GM12872 (cell line): ENCODE measurements around the gene ACTA1.

ENCODE experiments used
- TF ChIP-seq, protein P1 (sequence below): IDR thresholded peaks from 3 replicates; pipeline ENCODE4 v1.5.1; 2011; ENCODE audit warnings: low read depth, mild to moderate bottlenecking, low read length, moderate library complexity; ENCODE audit not compliant: insufficient read depth

Gene ACTA1

DNA sequence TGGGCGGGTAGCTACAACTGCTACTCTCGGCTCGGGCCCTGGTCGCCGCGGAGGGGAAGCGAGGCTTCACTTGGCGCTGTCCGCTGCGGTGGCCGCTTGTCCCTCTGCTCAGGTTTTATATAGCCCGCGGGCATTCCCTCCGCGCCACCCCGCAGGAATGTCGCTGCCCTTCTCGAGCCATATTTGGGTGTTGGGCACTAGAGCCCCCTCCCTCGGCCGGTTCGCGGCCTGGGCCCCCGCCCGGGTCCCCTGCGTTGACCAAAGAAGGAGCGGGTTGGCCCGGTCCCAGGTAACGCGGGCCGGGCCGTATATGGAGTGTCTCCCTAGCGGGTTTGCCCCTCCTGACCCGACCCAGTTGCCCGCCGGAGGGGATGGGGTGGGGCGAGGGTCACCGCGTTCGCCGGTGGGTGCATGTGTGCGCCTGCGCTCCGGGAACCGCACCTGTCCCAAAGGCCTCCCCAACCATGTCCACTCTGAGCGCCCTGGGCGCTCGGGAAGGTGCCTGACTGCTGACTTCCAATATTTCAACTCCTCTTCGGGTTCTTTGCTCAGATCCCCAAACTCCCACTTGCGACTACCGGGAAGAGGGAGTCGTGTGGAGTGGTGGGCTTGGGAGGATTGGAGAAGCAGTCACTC lies at the start of gene ACTA1:
ACTA1 (minus strand) TSS at position 90 of the 636 bp plus-strand sequence. CDS start 979 bp downstream, outside the sequence.
- TF ChIP-seq, protein P1, sequence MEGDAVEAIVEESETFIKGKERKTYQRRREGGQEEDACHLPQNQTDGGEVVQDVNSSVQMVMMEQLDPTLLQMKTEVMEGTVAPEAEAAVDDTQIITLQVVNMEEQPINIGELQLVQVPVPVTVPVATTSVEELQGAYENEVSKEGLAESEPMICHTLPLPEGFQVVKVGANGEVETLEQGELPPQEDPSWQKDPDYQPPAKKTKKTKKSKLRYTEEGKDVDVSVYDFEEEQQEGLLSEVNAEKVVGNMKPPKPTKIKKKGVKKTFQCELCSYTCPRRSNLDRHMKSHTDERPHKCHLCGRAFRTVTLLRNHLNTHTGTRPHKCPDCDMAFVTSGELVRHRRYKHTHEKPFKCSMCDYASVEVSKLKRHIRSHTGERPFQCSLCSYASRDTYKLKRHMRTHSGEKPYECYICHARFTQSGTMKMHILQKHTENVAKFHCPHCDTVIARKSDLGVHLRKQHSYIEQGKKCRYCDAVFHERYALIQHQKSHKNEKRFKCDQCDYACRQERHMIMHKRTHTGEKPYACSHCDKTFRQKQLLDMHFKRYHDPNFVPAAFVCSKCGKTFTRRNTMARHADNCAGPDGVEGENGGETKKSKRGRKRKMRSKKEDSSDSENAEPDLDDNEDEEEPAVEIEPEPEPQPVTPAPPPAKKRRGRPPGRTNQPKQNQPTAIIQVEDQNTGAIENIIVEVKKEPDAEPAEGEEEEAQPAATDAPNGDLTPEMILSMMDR = no peak

DNA sequence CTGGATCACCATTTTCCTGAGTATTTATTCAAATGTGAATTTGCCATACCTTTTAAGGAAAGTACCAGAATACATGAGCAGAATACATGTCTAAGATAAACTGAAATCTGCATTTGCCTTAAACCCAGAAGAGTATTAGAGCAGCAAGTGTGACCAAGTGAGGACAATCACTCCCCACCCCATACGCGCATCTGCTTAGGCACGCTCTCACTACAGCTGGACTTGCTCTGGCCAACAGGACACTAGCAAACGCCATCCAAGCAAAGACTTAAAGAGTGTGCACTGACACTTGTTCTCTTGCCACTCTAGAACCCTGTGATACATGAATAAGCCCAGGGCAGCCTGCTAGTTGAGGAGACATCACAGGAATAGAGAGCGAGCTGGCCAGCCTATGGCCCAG lies 48.6 kb upstream of the ACTA1 start:
- TF ChIP-seq, protein P1 = no peak

DNA sequence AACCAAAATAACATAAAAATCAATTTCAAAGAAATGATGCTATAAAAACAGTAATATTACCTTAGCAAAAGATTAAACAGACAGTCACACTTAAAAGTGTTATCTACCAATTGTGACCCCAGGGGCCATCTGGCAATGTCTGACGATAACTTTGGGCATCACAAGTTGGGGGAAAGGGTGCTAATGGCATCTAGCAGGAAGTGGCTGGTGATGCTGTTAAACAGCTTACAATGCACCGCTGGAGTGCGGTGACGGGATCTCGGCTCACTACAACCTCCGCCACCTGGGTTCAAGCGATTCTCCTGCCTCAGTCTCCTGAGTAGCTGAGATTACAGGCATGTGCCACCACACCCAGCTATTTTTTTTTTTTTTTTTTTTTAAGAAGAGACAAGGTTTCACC lies 46.6 kb upstream of the ACTA1 start:
- TF ChIP-seq, protein P1 = no peak

DNA sequence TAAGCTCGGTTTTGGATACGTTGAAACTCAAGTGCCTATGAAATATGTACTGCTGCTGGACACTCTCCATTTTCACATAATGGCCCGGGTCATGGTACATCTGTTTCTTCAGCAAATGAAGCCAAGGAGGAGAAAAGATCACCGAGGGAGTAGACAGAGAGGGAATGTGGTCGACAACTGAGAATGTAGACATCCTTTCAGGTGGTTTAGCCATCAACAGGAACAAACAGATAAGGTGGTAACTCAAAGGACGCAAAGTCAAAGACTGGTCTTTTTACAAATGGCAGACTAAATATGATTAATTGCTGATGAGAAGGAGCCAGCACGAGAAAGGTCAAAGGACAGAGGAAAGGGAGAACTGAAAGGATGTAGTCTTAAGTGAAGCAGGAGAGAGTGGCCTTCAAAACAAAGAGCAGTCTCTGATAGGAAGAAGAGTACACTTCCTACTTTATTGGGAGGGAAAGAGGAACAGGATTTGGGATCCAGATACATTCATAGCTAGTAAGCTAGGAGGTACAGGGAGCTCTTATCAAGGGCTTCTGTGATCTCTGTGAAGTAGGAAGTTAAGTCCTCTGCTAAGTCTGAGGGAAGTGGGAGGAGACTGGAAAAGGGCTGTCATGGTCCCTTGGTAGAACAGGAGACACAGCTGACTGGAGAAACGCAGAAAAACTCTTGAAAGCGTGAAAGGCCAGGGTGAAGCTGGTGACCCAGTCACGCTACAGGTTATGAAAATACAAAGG lies 45.9 kb upstream of the ACTA1 start:
- TF ChIP-seq, protein P1 = no peak

GRCh38 chr1:229478852-229479251 lies 45.0 kb upstream of the ACTA1 start:
- TF ChIP-seq, protein P1 = no peak

GRCh38 chr1:229474509-229474908 lies 40.6 kb upstream of the ACTA1 start:
- TF ChIP-seq, protein P1 = no peak

DNA sequence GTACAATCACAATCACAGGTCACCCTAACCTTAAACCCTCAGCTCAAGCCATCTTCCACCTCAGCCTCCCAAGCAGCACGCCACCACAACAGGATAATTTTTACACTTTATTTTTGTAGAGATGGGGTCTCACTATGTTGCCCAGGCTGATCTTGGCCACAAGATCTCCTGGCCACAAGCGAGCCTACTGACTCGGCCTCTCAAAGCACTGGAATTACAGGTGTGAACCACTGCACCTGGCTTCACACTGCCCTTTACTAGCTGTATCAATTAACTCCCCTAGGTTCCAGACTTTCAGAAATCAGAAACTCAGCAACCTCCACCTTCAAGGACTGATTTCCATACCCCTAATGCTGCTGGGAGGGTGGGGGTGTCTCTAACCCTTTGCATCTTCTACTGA lies 37.3 kb upstream of the ACTA1 start:
- TF ChIP-seq, protein P1 = no peak
